DMS114 treated with DMSO at 0.1 percent for 48 hours (cell line): ENCODE data around the gene COPZ1.
"Not testable (repeated sequence)": the region's sequence is repeated elsewhere in the genome, so short reads cannot be mapped to it uniquely, and the experiment has no call there.

ENCODE experiments used
- DNase-seq: peaks from one replicate; lab custom pipeline; 2025; ENCODE audit not compliant: unreplicated experiment; lab: John Stamatoyannopoulos, UW

Gene COPZ1

DNA sequence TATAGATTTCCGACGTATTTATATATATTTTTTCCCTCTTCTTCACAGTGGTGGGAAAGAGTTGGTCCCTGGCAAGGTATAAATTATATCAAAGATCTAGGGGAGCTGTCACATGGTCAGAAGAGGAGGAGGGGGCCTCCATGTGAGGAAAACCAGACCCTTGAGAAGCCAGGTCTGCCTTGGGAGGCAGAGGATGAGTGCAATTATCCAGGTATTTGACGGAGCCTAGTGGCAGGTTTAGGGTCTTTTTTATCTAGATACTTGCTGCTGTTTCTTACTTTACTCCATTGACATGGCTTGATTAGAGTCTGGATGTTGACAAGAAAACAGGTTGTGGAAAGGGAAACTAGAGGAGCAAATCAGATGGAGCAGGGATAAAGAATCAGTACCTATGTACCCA is 5.5 kb downstream of the COPZ1 start:
- DNase-seq: no peak

DNA sequence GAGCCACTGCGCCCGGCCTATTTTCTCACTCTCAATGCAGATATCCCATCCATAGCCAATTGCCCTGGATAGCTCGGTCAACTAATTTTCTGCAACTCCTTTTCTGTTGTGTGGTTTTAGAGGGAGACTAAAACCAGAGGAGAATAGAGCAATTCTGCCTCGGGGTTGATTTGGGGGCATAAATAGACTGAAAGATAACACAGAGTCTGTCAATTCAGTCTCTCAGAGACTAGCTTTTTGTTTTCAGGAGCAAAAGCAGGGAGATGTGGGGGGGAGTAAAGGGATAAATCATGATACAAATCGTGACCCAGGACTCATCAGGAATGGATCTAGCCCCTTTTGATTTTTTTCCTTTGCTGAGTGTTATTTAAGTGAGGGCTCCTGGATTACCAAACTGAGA is 6.5 kb downstream of the COPZ1 start:
- DNase-seq: no peak

DNA sequence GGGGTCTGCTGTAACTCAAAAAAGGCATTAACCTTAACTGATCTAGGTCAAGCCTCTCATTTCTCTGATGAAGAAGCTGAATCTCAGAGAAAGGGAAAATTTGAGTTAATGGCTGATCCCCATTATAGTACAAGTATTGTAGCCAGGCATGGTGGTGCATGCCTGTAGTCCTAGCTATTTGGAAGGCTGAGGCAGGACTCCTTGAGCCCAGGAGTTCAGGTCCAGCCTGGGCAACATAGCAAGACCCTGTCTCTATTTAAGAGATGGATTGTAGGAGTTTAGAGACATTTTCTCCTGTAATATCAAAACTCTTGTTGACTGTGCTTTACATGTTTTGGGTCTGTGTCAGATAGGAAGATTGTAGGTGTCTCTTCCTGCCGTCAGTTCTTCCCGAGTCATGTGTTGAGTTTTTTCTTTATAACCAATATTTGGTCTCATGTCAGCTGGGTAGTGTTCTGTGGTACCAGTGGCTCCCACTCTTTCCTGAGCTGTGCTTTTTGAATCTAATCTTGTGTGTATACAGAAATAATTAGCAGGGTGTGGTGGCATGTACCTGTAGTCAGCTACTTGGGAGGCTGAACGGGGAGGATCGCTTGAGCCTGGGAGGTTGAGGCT is 8.6 kb downstream of the COPZ1 start:
- DNase-seq: no peak

DNA sequence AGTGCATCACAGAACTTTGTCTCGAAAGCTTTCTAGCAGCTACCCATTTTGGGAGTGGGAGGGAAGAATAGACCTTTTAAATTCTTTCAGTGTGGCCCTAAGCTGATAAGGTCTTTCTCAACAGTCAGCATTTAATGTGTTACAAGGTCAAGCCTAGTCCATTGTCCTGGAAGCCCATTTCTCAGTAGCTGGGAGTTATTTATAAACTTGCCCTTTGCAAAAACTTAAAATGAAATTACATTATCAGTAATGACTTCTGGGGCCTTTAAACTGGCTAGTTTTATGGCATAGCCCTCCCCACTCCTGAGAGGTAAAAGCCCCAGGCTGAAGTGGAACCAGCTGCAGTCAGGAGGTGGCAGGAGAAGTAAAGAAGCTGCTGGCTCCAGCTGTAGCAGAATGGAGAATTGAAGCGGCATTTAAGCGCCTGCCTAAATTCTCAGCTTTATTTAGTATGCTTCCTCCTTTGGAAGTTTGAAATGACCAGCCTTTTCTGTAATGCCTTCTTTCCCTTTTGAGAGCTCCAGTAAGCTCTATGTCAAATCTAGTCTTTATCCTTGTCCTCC is 12.4 kb downstream of the COPZ1 start:
- no peak for DNase-seq

- no peak for DNase-seq
Measured at GRCh38 chr12:54337854-54338650, 13.1 kb downstream of the COPZ1 start.

GRCh38 chr12:54338698-54339296 is 13.9 kb downstream of the COPZ1 start:
- DNase-seq: no peak

DNA sequence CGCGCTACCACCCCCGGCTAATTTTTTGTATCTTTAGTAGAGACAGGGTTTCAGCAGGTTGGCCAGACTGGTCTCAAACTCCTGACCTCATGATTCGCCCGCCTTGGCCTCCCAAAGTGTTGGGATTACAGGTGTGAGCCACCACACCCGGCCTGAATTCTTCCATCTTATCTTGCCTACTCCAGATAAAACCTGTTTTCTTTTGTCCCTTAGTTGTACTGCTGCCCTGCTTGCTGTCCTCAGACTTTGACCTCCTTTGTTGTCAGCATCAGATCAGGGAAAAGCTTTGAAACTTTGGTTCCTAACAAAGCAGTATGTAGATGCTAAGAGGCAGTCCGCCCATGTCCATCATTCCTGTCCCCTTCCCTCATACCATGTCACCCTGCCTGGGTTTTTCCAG is 15.9 kb downstream of the COPZ1 start:
- no peak for DNase-seq

- DNase-seq: no peak
Measured at GRCh38 chr12:54341378-54342300, 16.7 kb downstream of the COPZ1 start.

DNA sequence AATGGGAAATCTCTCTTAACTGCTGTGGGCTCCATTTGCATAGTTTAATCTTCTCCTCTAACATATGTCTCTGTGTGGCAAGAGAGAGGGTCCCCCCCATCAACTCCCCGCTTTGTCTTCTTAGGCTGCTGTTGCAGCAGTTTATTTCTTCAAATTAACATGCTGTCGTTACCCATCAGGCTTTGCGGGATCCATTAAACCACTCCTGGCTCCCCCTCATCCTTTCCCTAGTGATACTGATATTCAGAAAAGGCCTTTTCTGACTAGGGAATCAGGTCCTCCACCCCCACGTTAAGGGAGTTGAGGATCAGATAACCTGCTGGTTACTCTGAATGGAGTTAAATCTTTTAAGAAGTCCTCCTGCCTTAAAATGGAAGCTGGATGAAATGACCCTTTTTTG is 24.1 kb downstream of the COPZ1 start:
- DNase-seq: no peak

- DNase-seq: no peak
Measured at GRCh38 chr12:54349679-54350078, 24.7 kb downstream of the COPZ1 start.

- DNase-seq: no peak
Measured at GRCh38 chr12:54350743-54351142, 25.8 kb downstream of the COPZ1 start.

DNA sequence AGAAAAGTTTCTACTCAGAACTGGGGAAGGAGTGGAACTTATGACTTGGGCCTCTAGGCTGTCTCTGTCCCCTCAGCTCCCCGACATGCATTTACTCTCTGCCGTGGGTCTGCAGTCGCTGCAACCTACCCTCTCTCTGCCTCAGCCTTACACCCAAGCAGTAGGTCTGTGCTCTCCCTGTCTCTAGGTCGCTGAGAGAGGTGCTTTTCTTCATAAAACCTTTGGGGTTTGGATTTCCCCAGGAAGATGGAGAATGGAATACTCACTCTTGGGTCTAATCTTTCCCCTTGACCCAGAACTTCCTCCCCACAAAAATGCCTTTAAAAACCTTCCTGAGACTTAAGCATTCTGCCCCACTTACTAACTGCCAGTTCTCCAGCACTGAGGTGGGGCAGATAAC is 26.4 kb downstream of the COPZ1 start:
- no peak for DNase-seq

DNA sequence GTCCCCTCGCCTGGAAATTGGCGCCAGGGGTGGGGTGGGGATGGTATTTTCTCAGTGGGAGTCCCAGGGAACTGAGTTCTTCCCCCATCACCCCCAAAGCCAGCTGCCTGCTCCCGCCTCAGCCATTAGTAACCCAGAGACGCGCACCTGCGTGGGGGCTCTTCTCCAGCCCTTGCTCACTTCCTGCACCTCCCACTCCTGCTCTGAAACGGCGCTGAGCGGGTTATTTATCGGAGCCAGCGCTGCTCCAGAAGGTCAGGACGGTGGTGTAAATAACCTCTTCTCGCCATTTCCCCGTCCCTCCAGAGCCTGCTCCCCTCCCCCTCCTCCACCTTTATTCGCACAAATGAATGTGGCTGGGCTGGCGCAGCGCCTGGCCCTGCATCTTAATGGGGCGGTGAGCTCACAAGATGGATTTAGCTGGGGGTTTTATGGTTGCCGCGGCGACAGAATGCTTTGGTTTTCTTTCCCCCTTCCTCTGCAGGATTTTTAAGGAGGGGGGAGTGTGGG is 27.1 kb downstream of the COPZ1 start:
- DNase-seq: no peak

- no peak for DNase-seq
Measured at GRCh38 chr12:54352891-54353874, 28.3 kb downstream of the COPZ1 start.

GRCh38 chr12:54354271-54354670 is 29.3 kb downstream of the COPZ1 start:
- DNase-seq: not testable (repeated sequence)

DNA sequence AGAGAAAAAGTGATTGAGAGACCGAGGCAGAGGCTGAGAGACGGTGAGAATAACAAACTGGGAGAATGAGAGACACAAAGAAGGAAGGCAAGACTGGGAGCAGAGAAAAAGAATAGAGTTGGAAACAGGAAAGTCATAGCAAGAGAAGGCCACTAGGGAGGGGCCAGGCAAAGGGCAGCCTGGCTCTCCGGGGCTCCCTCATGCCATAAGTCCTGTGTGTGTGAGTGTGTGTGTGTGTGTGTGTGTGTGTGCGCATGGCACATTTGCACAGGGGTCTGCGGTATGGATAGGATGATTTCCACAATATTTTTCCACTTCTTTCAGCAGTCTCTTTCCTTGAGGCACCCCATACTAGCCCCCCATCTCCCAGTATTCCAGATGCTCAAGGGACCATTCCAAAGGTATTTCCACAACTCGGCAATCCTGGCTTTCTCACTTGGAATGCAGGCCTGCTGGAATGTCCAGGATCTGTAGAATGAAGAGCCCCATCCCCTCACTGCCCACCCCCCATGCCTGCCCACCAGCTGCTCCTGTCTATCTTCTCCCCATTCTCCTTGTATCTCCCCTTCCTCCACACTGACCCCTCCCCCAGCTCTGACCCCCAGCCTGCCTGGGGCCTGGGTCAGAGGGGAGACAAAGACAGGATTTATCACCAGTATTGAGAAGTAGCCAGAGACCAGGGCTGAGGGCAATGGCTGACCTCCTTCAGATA is 30.3 kb downstream of the COPZ1 start:
- no peak for DNase-seq

GRCh38 chr12:54356228-54356627 is 31.3 kb downstream of the COPZ1 start:
- no peak for DNase-seq

DNA sequence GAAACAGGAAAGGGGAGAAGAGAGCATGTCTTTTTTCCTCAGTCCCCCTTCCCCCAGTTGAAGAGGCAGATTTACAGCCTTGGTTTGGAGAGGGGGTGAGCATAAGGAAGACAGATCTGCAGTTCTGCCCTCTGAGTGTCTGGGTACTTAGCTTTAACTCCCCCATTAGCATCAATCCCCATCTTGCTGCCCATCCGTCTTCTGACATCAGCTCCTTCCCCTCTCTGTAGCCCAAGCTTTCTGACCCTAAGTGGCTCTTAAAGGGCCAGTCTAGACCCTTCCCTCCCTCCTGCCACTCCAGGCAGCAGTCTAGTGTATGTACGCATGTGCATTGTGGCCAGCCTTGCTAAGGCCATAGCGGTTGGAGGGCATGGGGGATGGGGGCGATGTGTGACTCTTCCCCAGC is 32.0 kb downstream of the COPZ1 start:
- peak; percentile 24 for DNase-seq
